NCI-H82 treated with DMSO at 0.1 percent for 48 hours (cell line): ENCODE data around the gene CAMK1D.

Experiments
- DNase-seq: peaks from one replicate; lab custom pipeline; 2025; ENCODE audit not compliant: unreplicated experiment; lab: John Stamatoyannopoulos, UW

The CAMK1D gene

GRCh38 chr10:12685261-12686058 lies 336.1 kb downstream of the CAMK1D start:
- DNase-seq: no peak

DNA sequence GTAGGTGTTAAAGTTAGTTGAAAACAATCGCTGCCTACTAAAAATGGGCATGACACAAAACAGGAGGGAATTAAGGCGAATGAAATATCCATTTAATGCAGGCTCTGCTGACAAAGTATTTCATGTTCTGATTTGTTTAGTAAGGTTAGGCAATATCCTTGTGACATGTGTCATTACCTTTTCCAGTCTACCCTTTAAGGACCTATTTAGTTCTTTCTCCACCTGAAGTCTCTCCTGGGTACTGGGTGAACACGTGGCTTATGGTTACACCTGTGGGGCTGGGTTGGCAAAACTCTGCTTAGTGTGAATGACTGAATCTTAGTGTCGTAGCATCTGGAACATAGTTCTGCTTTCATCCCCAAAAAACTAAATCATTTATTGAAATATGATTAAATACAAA lies 338.6 kb downstream of the CAMK1D start:
- DNase-seq: no peak

- DNase-seq: no peak
Measured at GRCh38 chr10:12689893-12690292, 340.5 kb downstream of the CAMK1D start.

DNA sequence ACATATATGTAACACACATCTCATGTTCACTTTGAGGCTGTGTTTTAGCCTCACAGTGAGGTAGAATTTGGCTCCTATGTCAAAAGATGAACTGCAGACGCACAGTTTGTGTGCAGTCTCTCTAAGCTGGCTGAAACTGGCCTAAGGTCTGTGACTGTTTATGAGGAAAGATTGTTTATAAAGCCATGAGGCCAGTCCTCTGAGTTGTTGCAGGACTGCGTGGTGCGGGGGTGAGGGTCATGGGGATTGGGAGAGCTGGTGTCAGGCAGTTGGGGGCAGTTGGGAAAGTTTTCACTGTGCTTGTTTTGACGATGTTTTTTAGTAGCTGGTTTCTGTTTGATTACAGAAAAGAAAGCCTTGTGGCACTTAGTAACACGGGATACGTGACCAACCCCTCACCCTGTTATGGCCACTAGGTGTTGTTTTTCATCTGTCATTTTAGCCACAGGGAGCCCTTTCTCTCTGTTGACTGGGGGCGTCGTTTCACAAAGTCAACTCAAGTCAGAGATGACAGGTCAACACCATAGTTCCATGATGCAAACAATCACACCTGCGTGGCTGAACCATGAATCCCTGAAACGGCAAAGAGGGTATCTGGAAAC lies 341.3 kb downstream of the CAMK1D start:
- DNase-seq: no peak

DNA sequence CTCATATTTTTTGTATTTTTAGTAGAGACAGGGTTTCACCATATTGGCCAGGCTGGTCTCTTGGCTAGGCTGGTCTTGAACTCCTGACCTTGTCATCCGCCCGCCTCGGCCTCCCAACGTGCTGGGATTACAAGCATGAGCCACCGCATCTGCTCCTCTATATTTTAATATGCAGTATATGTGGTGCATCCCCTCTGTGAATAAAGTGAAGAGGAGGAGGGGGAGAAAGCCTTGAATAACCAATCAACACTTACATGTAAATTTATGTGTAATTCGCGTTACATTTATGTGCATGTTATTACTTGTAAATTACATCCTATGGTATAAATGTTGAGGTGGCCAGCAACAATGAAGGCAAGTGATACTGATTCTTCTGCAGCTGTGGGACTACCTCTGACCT lies 342.2 kb downstream of the CAMK1D start:
- DNase-seq: no peak

DNA sequence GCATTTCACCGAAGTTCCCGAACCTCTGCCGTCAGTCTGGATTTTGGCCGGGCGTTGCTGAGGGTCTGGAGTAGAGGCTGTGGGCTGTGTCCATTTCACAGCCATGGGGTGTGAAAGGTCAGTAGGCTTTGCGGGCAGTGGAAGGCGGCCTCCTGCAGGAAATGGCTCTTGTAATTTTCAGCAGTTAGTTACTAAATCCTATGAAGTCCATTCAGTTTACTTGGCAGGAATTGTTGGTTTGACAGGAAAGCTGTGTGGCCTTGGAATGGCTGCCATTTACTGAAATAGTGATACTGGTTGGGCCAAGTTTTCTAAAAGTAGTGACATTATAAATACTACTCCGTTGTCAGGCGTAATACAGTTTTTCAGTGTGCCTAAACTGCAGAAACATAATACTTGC lies 348.4 kb downstream of the CAMK1D start:
- DNase-seq: no peak

DNA sequence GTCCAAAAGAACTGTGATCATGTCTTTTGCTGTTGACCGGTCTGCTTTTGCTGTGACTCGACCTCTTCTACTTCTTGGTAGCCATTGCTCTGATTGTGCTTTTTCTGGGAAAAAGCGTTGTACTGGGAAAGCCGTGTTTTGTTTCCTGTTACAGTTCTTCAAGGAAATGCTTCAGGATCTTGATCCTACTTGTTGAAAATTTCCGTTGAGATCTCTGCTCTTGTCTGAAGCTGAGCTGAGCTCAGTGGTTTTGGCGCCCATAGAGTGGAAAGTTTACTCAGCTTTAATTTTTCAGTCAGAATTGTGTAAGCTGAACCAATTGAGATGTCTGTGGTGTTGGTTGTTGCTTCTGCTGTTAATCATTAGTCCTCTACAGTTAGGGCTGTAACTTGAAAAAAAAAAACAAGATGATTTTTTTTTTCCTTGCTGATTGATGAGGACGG lies 349.9 kb downstream of the CAMK1D start:
- no peak for DNase-seq

DNA sequence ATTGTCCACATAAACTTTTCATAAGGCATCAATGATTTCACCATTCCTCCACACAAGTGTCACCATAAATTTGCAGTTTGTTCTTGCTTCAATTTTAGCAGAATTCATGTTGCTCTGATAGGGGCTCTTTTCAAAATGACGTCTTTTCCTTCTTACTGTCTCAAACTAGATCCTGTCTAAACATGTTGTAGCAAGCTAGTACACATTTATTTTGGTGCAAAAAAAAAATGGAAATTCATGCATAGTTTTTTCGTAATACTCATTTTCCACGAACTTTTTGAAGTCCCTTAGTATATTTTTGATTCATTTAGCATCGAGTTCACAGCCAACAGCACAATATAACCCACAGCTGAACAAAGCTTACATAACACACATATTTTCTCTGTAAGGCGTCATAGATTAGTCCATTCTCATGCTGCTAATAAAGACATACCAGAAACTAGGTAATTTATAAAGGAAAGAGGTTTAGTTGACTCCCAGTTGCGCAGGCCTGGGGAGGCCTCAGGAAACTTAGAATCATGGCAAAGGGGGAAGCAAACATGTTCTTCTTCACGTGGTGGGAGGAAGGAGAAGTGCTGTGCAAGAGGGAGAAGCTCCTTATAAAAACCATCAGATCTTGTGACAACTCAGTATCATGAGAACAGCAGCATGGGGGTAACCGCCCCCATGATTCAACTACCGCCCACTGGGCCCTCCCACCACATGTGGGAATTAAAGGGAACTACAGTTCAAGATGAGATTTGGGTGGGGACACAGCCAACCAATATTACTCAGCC lies 350.6 kb downstream of the CAMK1D start:
- DNase-seq: no peak

DNA sequence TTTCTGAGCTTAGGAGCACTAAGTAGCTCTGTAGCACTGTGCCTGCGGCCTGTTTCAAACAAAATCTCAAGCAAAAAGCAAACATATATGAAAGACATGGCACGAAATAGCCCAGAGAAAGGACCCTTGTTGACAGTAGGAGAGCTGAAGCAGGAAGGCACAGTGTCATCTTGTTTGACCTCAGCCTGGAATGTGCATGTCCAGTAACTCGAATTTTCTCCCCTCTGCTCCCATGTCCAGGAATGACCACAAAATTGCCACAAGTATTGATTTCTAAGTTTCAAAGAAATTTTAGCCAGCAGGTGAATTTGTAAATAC lies 351.2 kb downstream of the CAMK1D start:
- no peak for DNase-seq

DNA sequence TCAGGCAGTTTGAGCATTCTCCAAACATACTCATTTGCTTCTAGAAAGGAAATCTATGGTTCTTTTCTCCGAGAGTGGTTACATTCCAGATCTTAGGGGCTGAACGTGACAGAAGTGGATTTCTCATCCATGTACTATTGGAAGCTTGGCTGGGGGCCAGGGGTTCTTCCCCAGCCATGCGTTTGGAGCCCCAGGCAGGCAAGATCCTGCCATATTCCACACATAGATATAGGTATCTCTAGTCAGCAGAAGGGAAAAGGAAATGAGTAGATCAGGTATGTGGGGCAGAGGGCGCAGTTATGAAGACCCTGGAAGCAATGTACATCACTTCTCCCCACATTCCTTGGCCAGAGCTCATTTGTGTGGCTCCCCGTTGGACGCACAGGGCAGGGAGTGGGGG lies 352.3 kb downstream of the CAMK1D start:
- DNase-seq: no peak

DNA sequence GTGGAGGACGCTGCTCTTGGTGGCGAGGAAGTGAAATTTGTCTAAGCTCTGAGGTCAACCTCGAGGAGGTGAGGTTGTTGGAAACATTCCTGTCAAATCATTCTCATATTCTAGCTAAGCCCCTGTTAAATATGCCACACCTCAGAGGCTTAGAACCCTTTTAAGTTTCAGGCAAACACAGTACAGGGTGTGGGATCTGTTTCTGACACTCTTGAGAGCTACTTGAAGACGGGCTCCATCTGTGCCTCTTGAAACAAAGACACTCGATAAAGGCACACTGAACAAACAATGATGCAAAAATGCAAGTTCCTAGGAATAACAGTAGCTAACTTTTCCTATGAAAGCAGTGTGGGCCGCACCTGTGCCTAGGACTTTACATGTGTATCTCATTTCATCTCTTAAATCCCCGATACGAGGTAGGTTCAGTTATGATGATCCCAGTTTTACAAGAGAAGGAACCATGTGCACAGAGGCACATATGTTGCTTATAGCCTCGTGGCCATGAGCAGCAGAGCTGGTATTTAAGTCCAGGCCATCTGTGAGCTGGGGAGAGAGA lies 352.9 kb downstream of the CAMK1D start:
- DNase-seq: no peak

DNA sequence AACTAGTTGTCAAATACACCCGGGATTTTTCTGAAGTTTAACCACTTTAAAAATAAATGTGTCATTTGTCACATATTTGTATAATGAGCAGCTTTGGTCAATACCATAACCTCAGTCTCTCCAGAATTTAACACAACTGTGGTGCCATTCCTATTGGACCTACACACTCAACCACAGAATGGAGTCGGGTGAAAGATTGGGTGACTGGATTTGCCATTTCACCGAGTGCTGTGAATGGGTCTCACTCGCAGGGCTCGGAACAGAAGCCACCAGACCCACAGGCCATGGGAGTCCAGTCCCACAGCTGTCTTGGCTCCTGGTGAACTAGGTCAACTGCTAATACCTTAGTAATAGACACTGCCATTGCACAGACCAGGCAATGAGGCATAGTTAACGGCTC lies 353.8 kb downstream of the CAMK1D start:
- no peak for DNase-seq

DNA sequence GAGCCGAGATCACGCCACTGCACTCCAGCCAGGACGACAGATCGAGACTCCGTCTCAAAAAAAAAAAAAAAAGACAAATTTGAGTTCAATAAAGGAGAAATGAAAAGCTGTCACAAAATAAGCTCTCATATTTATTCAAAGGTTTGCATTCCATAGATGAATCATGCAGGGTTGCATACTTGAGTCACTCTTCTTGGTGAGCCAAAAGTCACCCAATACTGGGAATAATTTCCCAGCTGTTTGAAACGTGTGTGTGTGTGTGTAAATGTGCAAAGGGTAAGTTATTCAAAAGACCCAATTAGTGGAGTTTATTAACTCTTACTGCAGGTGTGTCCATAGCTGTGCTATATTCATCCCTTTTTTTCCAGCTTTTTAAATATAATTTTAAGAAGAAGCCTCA lies 354.5 kb downstream of the CAMK1D start:
- DNase-seq: no peak

DNA sequence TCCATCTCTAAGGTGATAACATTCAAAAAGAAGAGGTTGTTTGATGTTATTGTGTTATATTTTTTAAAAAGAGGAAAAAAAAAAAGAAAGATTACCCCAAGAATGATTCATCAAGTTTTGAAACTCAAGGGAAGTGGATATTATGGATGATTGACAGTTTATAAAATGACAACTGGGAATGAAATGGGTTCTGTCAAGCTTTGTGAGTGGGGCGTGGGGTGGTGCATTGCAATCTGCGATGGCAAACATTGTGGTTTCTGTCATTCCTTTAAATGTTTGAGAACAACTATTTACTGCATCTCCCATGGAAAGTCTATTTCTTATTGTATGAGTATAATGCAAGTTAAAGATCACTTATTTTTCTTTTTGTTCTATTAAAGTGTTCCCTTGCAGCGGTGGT lies 355.1 kb downstream of the CAMK1D start:
- DNase-seq: no peak

DNA sequence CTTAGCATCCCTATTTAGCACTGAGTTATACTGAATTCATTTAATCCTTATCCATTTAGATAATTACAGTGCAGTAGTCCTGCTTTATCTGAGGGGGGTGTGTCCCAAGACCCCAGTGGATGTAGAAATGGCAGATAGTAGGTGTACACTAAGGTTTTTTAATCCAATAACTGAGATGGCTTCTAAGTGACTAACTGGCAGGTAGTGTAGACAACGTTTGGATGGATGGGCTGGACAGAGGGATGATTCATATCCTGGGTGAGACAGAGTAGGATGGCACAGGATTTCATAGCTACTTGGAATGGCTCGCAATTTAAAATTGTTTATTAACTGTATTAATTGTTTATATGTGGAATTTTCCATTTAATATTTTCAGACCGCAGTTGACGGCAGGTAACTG lies 356.6 kb downstream of the CAMK1D start:
- no peak for DNase-seq

DNA sequence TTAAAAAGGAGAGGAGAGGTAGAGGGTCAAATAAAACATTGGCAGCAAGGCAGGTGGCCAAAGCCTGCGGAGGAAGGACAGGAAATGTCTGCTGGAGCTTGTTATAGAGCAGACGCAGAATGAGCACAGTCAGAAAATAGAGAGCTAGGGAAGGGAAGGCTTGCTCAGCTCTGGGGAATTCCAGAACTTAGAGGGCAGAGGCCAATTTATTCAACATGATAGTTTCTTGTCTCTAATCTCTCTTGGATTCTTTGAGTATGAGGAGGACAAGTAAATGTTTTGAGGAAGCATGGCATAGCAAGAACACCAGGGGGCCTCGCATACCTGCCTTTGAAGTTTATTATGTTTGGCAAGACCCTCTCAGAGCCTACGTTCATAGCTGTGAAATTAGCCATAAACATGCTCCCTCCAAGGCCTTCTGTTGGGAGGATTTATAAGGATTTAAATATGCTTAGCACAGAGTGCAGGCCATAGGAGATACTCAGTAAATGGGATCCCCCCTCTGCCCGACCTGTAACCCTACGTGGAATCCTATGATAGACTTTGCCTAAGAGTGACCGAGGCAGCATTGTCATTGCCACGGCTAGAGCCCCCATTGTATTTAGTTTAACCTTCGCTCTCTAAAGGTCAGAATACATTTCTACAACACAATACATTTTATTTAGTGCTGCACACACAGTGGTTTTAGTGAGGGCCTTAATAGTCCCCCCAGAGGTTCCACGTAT lies 358.3 kb downstream of the CAMK1D start:
- DNase-seq: peak; percentile 26

DNA sequence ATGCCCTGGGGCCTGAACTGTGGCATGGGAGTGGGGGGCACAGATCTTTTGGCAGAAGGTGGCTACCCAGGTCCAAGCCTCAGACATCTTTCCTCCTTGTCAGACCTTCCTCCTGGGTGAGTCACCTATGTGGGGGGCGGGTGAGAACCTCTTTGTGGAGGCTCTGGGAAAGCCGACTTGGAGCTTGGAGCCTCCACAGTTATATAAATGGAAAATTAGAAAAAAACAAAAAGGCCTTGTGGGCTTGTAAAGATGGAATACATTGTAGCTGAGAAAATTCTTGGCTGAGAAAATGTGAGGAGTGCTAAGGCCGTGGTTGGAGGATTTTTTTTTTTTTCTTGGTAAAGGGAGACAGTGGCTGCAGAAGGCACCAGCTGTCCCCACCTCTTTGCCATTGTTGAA lies 359.7 kb downstream of the CAMK1D start:
- DNase-seq: no peak

- peak; percentile 20 for DNase-seq
Measured at GRCh38 chr10:12709521-12709963, 360.2 kb downstream of the CAMK1D start.

DNA sequence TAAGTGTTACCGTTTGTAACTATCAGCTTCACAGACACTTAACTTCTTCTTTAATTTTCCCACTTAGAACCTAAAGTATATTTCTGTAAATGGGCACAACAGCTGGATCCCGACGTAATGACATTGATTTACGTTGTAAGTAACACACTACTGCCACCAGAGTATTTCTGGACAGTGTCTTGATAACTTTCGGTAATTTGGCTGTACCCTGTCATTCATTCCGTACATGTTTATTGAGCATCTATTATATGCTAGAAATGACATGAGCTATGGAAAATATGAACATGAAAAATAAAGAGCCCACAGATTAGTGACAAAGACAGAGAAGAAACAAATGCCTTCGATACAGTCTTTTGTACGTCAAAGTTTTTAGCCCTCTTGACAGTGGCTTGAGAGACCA lies 360.8 kb downstream of the CAMK1D start:
- DNase-seq: no peak

GRCh38 chr10:12710594-12711349 lies 361.4 kb downstream of the CAMK1D start:
- peak; percentile 71 for DNase-seq

DNA sequence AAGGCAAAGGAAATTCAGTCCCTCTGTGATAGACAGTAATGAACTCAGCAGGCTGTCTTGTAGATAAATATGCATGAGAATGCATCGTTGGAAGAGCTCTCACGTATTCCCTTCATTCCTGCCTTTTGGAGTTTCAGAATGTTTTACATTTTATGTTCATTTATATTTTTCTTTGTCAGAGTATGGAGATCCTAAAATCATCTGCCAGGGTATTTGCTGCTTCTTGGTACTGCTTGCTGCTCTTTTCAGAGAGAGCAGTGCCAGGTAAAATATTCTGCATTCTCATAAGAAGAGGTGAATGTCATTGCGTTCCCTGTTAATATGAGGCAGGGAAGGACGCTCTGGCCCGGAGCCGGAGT lies 362.0 kb downstream of the CAMK1D start:
- DNase-seq: no peak
